Measurements from ENCODE around the gene RAB36.

RAB36 gene

DNA sequence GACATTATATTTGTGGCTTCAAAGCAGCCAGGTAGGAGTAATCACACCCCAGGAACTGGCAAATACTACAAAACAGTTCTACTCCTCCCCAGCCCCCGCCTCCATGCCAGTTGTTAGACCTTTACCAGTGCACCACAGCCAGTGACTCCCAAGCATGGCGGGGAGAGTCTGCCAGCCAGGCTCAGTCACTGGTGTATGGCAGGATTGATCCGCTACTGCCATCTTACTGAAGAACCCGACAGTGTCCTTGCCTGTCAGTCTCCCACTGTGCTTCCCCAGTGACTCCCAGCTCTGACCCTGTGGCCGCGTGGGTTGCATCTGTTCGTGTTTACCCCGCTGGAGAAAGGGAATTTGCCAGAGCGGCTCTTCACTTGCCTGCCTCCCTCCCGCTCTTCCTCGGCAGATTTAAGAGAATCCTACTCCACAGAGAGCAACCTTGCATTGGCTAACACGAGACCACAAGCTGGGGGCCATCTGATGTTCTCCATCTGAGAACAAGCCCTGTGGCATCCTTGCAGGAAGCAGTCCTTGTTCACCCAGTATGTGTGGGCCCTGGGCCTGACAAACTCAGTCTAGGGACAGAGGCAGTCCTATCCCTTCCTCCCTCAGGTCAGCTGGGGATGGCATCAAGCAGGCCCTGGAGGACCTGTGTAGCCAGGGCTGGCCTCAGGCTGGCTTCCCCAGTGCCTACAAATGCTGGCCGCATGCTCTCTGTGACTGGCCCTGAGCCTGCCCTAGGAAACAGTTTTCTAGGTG, 41.9 kb upstream of the RAB36 start:
- no peak for DNase-seq (ENCODE audit: low read depth)
- H3K4me3 ChIP-seq (ENCODE audit: low read depth, low read length), result no peak overlapping the region
- TF ChIP-seq, protein P1, sequence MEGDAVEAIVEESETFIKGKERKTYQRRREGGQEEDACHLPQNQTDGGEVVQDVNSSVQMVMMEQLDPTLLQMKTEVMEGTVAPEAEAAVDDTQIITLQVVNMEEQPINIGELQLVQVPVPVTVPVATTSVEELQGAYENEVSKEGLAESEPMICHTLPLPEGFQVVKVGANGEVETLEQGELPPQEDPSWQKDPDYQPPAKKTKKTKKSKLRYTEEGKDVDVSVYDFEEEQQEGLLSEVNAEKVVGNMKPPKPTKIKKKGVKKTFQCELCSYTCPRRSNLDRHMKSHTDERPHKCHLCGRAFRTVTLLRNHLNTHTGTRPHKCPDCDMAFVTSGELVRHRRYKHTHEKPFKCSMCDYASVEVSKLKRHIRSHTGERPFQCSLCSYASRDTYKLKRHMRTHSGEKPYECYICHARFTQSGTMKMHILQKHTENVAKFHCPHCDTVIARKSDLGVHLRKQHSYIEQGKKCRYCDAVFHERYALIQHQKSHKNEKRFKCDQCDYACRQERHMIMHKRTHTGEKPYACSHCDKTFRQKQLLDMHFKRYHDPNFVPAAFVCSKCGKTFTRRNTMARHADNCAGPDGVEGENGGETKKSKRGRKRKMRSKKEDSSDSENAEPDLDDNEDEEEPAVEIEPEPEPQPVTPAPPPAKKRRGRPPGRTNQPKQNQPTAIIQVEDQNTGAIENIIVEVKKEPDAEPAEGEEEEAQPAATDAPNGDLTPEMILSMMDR (IDR thresholded peaks at IDR 0.05; ENCODE audit: low read depth, low read length), result no peak
- TF ChIP-seq MYC (IDR thresholded peaks at IDR 0.05; ENCODE audit: low read depth, low read length), result no peak
- TF ChIP-seq POLR2A (IDR thresholded peaks at IDR 0.05; ENCODE audit: extremely low read depth, insufficient read length), result no peak
- TF ChIP-seq, protein P2, sequence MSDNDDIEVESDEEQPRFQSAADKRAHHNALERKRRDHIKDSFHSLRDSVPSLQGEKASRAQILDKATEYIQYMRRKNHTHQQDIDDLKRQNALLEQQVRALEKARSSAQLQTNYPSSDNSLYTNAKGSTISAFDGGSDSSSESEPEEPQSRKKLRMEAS (IDR thresholded peaks at IDR 0.05; ENCODE audit: low read depth, low read length), result no peak

DNA sequence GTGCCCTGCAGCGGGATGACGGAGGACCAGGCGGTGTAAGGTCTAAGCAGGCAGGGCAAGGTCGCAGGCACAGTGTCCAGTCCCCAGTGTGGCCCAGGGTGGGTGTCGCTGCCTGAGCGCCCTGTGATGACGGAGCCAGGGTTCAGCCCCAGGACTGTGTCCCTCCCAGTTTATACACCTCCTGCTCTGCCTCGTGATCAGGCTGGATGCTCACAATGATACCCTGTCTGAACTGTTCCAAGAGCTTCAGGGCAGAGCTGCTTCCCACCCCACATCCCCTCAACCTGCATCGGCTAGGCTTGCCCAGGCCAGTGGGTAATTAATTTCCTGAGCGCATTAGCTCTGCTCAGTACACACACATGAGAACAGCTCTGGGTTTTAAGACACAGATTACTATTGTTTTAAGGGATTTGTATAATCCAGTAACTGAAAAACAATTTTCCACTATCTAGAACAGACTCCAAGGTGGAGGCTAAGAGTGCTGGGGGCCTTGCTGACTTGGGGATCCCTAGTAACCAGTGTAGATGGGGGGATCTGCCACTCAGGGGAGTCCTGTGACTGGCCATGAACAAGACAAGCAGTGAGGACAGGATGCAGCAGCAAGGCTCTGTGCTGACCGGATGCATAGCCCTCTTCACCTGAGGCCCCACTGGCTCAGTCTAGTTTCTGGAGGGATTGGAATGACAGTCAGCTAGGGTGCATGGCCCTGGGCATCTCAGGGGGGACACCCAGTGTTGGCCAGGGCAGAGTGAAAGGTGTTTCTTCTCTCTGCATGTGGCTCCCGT, 40.9 kb upstream of the RAB36 start:
- H3K4me3 ChIP-seq (ENCODE audit: low read depth, low read length), result no peak overlapping the region
- TF ChIP-seq POLR2A (IDR thresholded peaks at IDR 0.05; ENCODE audit: extremely low read depth, insufficient read length), result no peak
- no peak for TF ChIP-seq MYC (IDR thresholded peaks at IDR 0.05; ENCODE audit: low read depth, low read length)
- TF ChIP-seq, protein P1 (IDR thresholded peaks at IDR 0.05; ENCODE audit: low read depth, low read length), result no peak
- TF ChIP-seq, protein P2 (IDR thresholded peaks at IDR 0.05; ENCODE audit: low read depth, low read length), result no peak

DNA sequence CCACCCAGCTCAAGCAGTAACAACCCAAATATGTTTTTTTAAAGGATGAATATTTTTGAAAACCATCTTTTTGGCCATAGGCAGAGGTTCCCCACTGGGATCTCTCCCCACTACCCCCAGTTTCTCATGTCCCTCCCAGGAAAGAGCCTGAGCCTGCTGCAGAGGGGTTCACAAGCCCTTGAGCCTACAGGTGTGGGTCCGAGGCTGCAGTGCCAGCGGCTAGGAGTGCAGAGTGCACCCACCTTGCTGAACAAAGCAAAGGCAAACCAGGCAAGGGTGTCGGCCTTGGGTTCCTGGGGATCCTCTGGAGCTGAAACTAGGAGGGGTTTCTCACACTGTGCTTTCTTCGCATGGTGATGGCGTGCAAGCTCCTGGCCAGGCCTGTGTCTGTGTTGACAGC, 40.0 kb upstream of the RAB36 start:
- DNase-seq (ENCODE audit: low read depth), result no peak
- TF ChIP-seq MYC (IDR thresholded peaks at IDR 0.05; ENCODE audit: low read depth, low read length) (no peak), POLR2A (IDR thresholded peaks at IDR 0.05; ENCODE audit: extremely low read depth, insufficient read length) (no peak)
- TF ChIP-seq, protein P1 (IDR thresholded peaks at IDR 0.05; ENCODE audit: low read depth, low read length), result no peak
- TF ChIP-seq, protein P2 (IDR thresholded peaks at IDR 0.05; ENCODE audit: low read depth, low read length), result no peak
- no peak overlapping the region for H3K4me3 ChIP-seq (ENCODE audit: low read depth, low read length)

More for the DNA sequence above, 40.9 kb upstream of the RAB36 start:
- DNase-seq (ENCODE audit: low read depth), result no peak

DNA sequence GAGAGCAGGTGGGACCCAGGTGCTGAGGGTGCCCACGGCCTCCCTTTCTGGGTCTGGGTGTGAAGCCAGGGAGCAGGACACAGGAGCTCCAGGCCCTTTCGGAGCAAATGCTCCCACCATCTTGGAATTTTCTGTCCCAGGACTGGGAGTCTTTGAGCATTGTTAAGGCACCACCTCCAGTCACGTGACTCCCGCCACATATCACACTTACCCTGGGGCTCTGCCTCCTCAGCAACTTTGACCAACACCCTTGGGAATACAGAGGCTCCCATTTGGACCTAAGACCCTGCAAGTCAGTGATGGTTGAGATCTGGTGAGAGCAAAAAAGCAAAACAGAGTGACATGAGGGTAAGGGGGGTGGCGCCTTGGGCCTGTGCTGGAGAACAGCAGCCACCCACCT, 39.4 kb upstream of the RAB36 start:
- H3K4me3 ChIP-seq (ENCODE audit: low read depth, low read length), result no peak overlapping the region
- no peak for TF ChIP-seq MYC (IDR thresholded peaks at IDR 0.05; ENCODE audit: low read depth, low read length)
- TF ChIP-seq POLR2A (IDR thresholded peaks at IDR 0.05; ENCODE audit: extremely low read depth, insufficient read length), result no peak
- no peak for DNase-seq (ENCODE audit: low read depth)

DNA sequence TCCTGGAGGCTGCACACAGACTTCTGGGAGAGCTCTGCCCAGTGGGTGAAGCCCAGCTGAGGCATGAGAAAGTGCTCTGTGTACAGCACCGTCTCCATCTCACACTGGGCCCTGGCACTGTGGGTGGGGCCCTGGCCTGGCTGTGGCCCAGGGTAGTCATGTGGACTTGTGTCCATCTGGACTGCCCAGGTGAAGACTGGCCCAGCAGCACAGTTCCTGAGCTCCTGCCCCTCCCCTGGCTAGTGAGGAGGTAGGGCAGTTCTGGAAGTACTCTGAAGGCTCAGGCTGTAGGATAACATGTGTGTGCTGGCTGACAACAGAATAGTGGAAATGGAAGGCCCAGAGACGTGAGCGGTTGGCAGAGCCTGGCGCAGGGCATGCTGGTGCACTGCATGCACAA, 38.9 kb upstream of the RAB36 start:
- no peak for DNase-seq (ENCODE audit: low read depth)
- TF ChIP-seq MYC (IDR thresholded peaks at IDR 0.05; ENCODE audit: low read depth, low read length) (no peak), POLR2A (IDR thresholded peaks at IDR 0.05; ENCODE audit: extremely low read depth, insufficient read length) (no peak)
- TF ChIP-seq, protein P2 (IDR thresholded peaks at IDR 0.05; ENCODE audit: low read depth, low read length), result no peak
- TF ChIP-seq, protein P1 (IDR thresholded peaks at IDR 0.05; ENCODE audit: low read depth, low read length), result no peak

DNA sequence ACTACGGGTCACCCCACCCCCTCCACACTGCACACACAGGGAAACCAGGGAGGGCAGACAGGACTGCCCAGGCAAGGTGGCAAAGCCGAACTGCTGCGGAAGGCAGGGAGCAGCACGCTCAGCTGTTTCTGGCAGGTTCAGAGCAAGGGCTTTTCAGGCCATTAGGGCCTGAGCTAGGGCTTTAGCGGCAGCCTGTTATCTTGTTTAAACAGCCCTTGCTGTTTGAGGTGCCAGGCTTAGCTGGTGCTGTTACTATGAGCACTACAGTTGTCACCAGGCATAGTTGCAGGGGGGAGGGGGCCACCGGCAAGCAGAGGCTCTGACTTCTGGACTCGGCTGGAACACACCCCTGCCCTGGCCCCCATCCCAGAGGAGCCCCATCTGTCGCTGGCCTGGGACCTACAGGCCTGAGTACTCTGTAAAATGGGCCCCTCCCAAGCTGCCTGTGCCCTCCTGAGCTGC, 38.3 kb upstream of the RAB36 start:
- TF ChIP-seq POLR2A (IDR thresholded peaks at IDR 0.05; ENCODE audit: extremely low read depth, insufficient read length) (no peak), MYC (IDR thresholded peaks at IDR 0.05; ENCODE audit: low read depth, low read length) (no peak)
- TF ChIP-seq, protein P1 (IDR thresholded peaks at IDR 0.05; ENCODE audit: low read depth, low read length), result no peak
- TF ChIP-seq, protein P2 (IDR thresholded peaks at IDR 0.05; ENCODE audit: low read depth, low read length), result no peak
- no peak overlapping the region for H3K4me3 ChIP-seq (ENCODE audit: low read depth, low read length)
- DNase-seq (ENCODE audit: low read depth), result no peak

More for the DNA sequence above, 38.9 kb upstream of the RAB36 start:
- no peak overlapping the region for H3K4me3 ChIP-seq (ENCODE audit: low read depth, low read length)
